Measurements from ENCODE around the gene BTBD2. TPM values are rescaled to one million over a fixed set of nuclear protein-coding genes. Genes with fewer than 3 reads are reported as not detected.

BTBD2 gene
- total and polyA plus RNA-seq, 2 of the 8 experiments (the other 6 are each of a cell fraction or from before 2014, with no cell fraction given), result 91.7 to 92.3 TPM

- no peak for TF ChIP-seq CTCF (IDR thresholded peaks at IDR 0.05; ENCODE audit: control extremely low read depth in 1 of 3, insufficient read depth in 1 of 3, low read depth in 1 of 3, low read length in 3 of 3)
- no peak for TF ChIP-seq CHD1 (IDR thresholded peaks at IDR 0.05; ENCODE audit: low read depth, low read length)
- TF ChIP-seq FOSL1 (IDR thresholded peaks at IDR 0.05; ENCODE audit: insufficient read depth, low read depth, low read length), result no peak
- no peak for TF ChIP-seq BCL11A (IDR thresholded peaks at IDR 0.05; ENCODE audit: low read depth in 2 of 2, low read length in 2 of 2)
- no peak for TF ChIP-seq RNF2 (IDR thresholded peaks at IDR 0.05; ENCODE audit: borderline replicate concordance, low read depth, low read length, missing control alignments, poor library complexity, severe bottlenecking)
- TF ChIP-seq CTBP2 (IDR thresholded peaks at IDR 0.05; ENCODE audit: borderline replicate concordance, insufficient read depth, insufficient read length, low read length), result no peak
- no peak for TF ChIP-seq SRF (IDR thresholded peaks at IDR 0.05; ENCODE audit: low read depth, low read length)
- no peak for TF ChIP-seq TAF1 (IDR thresholded peaks at IDR 0.05; ENCODE audit: low read depth, low read length)
- no peak for TF ChIP-seq TAF7 (optimal IDR thresholded peaks at IDR 0.05; ENCODE audit: borderline replicate concordance, low read depth, low read length)
These were observed 27.7 kb upstream of the BTBD2 start (continued) for GRCh38 chr19:2043251-2043641.
